Heart left ventricle (tissue), 16 donors: ENCODE data around the gene NKPD1. TPM values are rescaled to one million over a fixed set of nuclear protein-coding genes. Genes with fewer than 3 reads are reported as not detected.
A peak's percentile ranks its signal among the peaks of the same experiment; 100 is the strongest.

ENCODE experiments used
- ATAC-seq, 4 donors: fragments of 200-7000 bp; cut with Tn5 transposase; one replicate each; pipeline ENCODE4 v1.9.1; 2020 to 2022; ENCODE audit warnings: moderate library complexity in 4 of 4, mild to moderate bottlenecking in 3 of 4, moderate number of reproducible peaks in 1 of 4
- DNase-seq, 5 donors: peaks; one replicate each; pipeline ENCODE4 v3.0.0-alpha.2; 2020
- H3K27ac ChIP-seq, 12 donors: fragments of 200-600 bp; sonication (generic) in 4 of 12; one replicate each; pipeline versions ENCODE4 v1.5.0 to v1.8.0; 2016 to 2022; ENCODE audit warnings: mild to moderate bottlenecking in 2 of 12
- H3K27me3 ChIP-seq, 9 donors: fragments of 200-600 bp; sonication (generic) in 2 of 9; one replicate each; pipeline versions ENCODE4 v1.5.1 to v1.8.0; 2016 to 2022; ENCODE audit warnings: mild to moderate bottlenecking in 3 of 9
- H3K36me3 ChIP-seq, 9 donors: fragments of 200-600 bp; sonication (generic) in 2 of 9; one replicate each; pipeline versions ENCODE4 v1.5.0 to v1.8.0; 2018 to 2022; ENCODE audit warnings: mild to moderate bottlenecking in 2 of 9
- H3K4me1 ChIP-seq, 12 donors: fragments of 200-600 bp; sonication (generic) in 4 of 12; one replicate each; pipeline versions ENCODE4 v1.5.0 to v1.8.0; 2016 to 2022; ENCODE audit warnings: mild to moderate bottlenecking in 3 of 12
- H3K4me3 ChIP-seq, 12 donors: fragments of 200-600 bp; sonication (generic) in 4 of 12; one replicate each; pipeline versions ENCODE4 v1.5.0 to v1.8.0; 2017 to 2022; ENCODE audit warnings: mild to moderate bottlenecking in 9 of 12, moderate library complexity in 4 of 12
- H3K9me3 ChIP-seq, 12 donors: fragments of 200-600 bp; sonication (generic) in 4 of 12; one replicate each; pipeline versions ENCODE4 v1.5.0 to v1.8.0; 2016 to 2022; ENCODE audit warnings: mild to moderate bottlenecking in 1 of 12
- CTCF ChIP-seq, 12 donors: fragments of 200-600 bp; sonication (generic) in 4 of 12; IDR thresholded peaks; one replicate each; pipeline versions ENCODE4 v1.5.0 to v1.8.0; 2018 to 2022; ENCODE audit warnings: antibody characterized with exemption in 12 of 12, mild to moderate bottlenecking in 5 of 12
- POLR2A ChIP-seq, 2 donors: fragments of 450-650 bp; IDR thresholded peaks; one replicate each; pipeline ENCODE4 v1.6.1; 2017; ENCODE audit warnings: antibody characterized with exemption in 2 of 2, mild to moderate bottlenecking in 2 of 2, moderate library complexity in 2 of 2
- WGBS, 4 donors: extraction: QIAGEN DNeasy Blood & Tissue Kit in 2 of 4; methylation state at CpG; one replicate each; pipeline versions ENCODE4 v1.1.5 to v1.1.7; 2013 to 2018; 5-methylcytosine and 5-hydroxymethylcytosine counted together
- intact Hi-C, 10 donors: fragments of 100-400 bp; cut with DNase I; formaldehyde crosslinking; loops; one replicate each; pipeline versions ENCODE4 v1.11.1 to v1.14.2; 2022
- polyA plus RNA-seq, 2 donors: library from polyadenylated mRNA; stranded (reverse); fragments of 200-250 nt; gene quantifications; one replicate each; pipeline ENCODE4 v1.2.3, GENCODE V29; 2013
- total RNA-seq, 9 donors: library from RNA; depleted of rRNA in 2 of 9; stranded (reverse); fragments of >200 nt in 2 of 9; fragmentation: NEBNext Ultra II Directional in 3 of 9; extraction: Animal tissue kit (Norgen Biotek cat#: 25700) in 3 of 9; gene quantifications; one replicate each; pipeline versions ENCODE4 v1.1.0 to v1.2.4, GENCODE V29; 2016 to 2023
- donor health status: ischemic (EF 13 %, LVEDD 7.1; RV severe dilation, severe dysfunction).
- donor health status: healthy with polysubstance abuse.
- donor health status: DM: no; HTN: yes; CAD: no.
- donor health status: DM: no; HTN: no; CAD: no.
- donor health status: ischemic (EF 25% LVEDD 6.9; RV normal size, moderate dysfunction).
- donor health status: ischemic (EF 25% LVEDD 5.7; RV mildly dilated, moderate dysfunction).
- donor health status: healthy.
- donor health status: DM: yes; HTN: yes; CAD: no.
- donor health status: ischemic (EF 35%, LVEDD 5.7; RV mildly dilated, moderate dysfunction).
- donor health status: nonischemic (EF 11% LVEDD 7.7; RV severe dilation, severe dysfunction).
- donor health status: DM: yes; HTN: yes; CAD: no.
- donor health status: PGD.
- donor health status: ischemic (EF 29% LVEDD 5.4; RV normal size, mild dysfunction).
- donor health status: nonischemic (EF 23%, LVEDD 6.1; RV moderate dilation, normal function).

The NKPD1 gene
- total and polyA plus RNA-seq, 11 donors: 0.09 to 0.28 (median 0.14) TPM; not detected in 7

- Histone ChIP-seq H3K4me1 (peaks cover 0 to under 1% (median 0%) of the 10 kb centered on the region in 12 donors), H3K4me3 (no peak overlapping the region), H3K27me3 (no peaks in the 10 kb centered on the region), H3K27ac (no peak overlapping the region), H3K36me3 (peaks cover 0 to 5% (median 0%) of the 10 kb centered on the region in 9 donors), H3K9me3 (peaks cover 0 to 9% (median 0%) of the 10 kb centered on the region in 12 donors)
- TF ChIP-seq POLR2A (IDR thresholded peaks at IDR 0.05) (no peak), CTCF (IDR thresholded peaks at IDR 0.05) (no peak)
- no peak for DNase-seq
- intact Hi-C loops: loop anchor here in 3 of 10 donors (10.0 kb wide), 3 partner anchors 55 to 175 kb away; partner anchors contain the start of genes EXOC3L2 (in 1 of the 3) and KLC3 (in 1 of the 3)
- WGBS, 4 donors: 78 to 90% (median 83%) methylated on average over 1 of the region's 1 CpG
- no peak for ATAC-seq
Observed at GRCh38 chr19:45189971-45190370, 29.2 kb upstream of the NKPD1 start.

GRCh38 chr19:45187421-45188100, 26.8 kb upstream of the NKPD1 start:
- peak; percentile 34 to 63 (median 54) for TF ChIP-seq CTCF (IDR thresholded peaks at IDR 0.05)
- no peak for TF ChIP-seq POLR2A (IDR thresholded peaks at IDR 0.05)
- DNase-seq (peak in 1 of 5 donors; percentile 35), ATAC-seq (peak in 2 of 4 donors; percentile 42 to 45)
- intact Hi-C loops: loop anchor here in 2 of 10 donors (10.0 kb wide), 2 partner anchors 57 to 173 kb away; partner anchors contain the start of gene EXOC3L2 (in 1 of the 2)
- Histone ChIP-seq H3K36me3 (peaks cover 0 to 5% (median 0%) of the 10 kb centered on the region in 9 donors), H3K27me3 (no peaks in the 10 kb centered on the region), H3K9me3 (peaks cover 0 to 9% (median 0%) of the 10 kb centered on the region in 12 donors), H3K4me3 (no peak overlapping the region), H3K27ac (no peak overlapping the region), H3K4me1 (peaks cover 0 to 16% (median 0%) of the 10 kb centered on the region in 12 donors)
- 32 to 44% (median 38%) methylated on average over 10 to 12 of the region's 12 CpGs for whole genome bisulfite sequencing, 4 donors

GRCh38 chr19:45186509-45187334, 25.9 kb upstream of the NKPD1 start:
- Histone ChIP-seq H3K27me3 (no peaks in the 10 kb centered on the region), H3K9me3 (peaks cover 0 to 9% (median 0%) of the 10 kb centered on the region in 12 donors), H3K27ac (no peak overlapping the region), H3K4me3 (no peak overlapping the region), H3K36me3 (peaks cover 0 to 7% (median under 1%) of the 10 kb centered on the region in 9 donors), H3K4me1 (peaks cover 0 to 18% (median 0%) of the 10 kb centered on the region in 12 donors)
- ATAC-seq: no peak
- WGBS, 4 donors: 83 to 92% (median 87%) methylated on average over 10 to 12 of the region's 12 CpGs
- intact Hi-C loops: loop anchor here in 2 of 10 donors (10.0 kb wide), 2 partner anchors 58 to 172 kb away; partner anchors contain the start of gene EXOC3L2 (in 1 of the 2)
- DNase-seq: no peak
- no peak for TF ChIP-seq POLR2A (IDR thresholded peaks at IDR 0.05)
- TF ChIP-seq CTCF (IDR thresholded peaks at IDR 0.05): no peak
